ENCODE measurements around the gene TNFRSF13B. TPM values are rescaled to one million over a fixed set of nuclear protein-coding genes. Genes with fewer than 3 reads are reported as not detected.
"Not testable (repeated sequence)": the region's sequence is repeated elsewhere in the genome, so short reads cannot be mapped to it uniquely, and the experiment has no call there.

TNFRSF13B gene
- total RNA-seq, 1 experiment from 2014 or later, result not detected

DNA sequence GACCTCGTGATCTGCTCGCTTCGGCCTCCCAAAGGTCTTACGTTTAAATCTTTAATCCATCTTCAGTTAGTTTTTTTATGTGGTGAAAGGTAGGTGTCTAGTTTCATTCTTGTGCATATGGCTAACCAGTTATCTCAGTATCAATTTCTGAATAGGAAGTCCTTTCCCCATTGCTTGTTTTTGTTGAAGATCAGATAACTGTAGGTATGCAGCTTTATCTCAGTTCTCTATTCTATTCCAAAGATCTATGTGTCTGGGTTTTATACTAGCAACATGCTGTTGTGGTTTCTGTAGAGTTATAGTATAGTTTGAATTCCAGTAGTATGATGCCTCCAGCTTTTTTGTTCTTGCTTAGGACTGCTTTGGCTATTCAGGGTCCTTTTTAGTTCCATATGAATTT is 65.2 kb downstream of the TNFRSF13B start:
- CTCF ChIA-PET, result no interaction called here
- no peaks in the 10 kb centered on the region for H3K79me2 ChIP-seq (ENCODE audit: low read depth)
- intact Hi-C loops (cut with micrococcal nuclease; ENCODE audit: unreplicated experiment), result loop anchor here (2.0 kb wide), 1 partner anchor 46 kb away; no protein-coding TSS in a partner anchor
- peaks cover 24% of the 10 kb centered on the region for H3K4me1 ChIP-seq (replicated peaks; ENCODE audit: insufficient read depth)
- H3K9me3 ChIP-seq (ENCODE audit: insufficient read depth, low read depth), result peaks cover 4% of the 10 kb centered on the region; the same call in 1 of the 2 replicates
- peaks cover 29% of the 10 kb centered on the region for H3F3A ChIP-seq (ENCODE audit: insufficient read depth, low read depth)
- no peak overlapping the region for H2AFZ ChIP-seq
- H4K20me1 ChIP-seq (ENCODE audit: insufficient read depth), result no peaks in the 10 kb centered on the region
- TF ChIP-seq EZH2 (IDR thresholded peaks at IDR 0.05; ENCODE audit: low read depth), result no peak
- TF ChIP-seq, protein P1, sequence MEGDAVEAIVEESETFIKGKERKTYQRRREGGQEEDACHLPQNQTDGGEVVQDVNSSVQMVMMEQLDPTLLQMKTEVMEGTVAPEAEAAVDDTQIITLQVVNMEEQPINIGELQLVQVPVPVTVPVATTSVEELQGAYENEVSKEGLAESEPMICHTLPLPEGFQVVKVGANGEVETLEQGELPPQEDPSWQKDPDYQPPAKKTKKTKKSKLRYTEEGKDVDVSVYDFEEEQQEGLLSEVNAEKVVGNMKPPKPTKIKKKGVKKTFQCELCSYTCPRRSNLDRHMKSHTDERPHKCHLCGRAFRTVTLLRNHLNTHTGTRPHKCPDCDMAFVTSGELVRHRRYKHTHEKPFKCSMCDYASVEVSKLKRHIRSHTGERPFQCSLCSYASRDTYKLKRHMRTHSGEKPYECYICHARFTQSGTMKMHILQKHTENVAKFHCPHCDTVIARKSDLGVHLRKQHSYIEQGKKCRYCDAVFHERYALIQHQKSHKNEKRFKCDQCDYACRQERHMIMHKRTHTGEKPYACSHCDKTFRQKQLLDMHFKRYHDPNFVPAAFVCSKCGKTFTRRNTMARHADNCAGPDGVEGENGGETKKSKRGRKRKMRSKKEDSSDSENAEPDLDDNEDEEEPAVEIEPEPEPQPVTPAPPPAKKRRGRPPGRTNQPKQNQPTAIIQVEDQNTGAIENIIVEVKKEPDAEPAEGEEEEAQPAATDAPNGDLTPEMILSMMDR (conservative IDR thresholded peaks at IDR 0.05), result no peak
- no peaks in the 10 kb centered on the region for H3K36me3 ChIP-seq (ENCODE audit: low read depth)
- DNase-seq, result peak in 1 of 2 experiments; percentile 87
- H3K4me2 ChIP-seq, result peak overlapping the region; percentile 51
- no peak overlapping the region for H3K4me3 ChIP-seq
- BruUV-seq (replicated peaks), result no TSS peak
- no peaks in the 10 kb centered on the region for H3K9me2 ChIP-seq (ENCODE audit: insufficient read depth)
- no peaks in the 10 kb centered on the region for H3K27me3 ChIP-seq (ENCODE audit: insufficient read depth, low read depth)
- POLR2A ChIA-PET (ENCODE audit: unreplicated experiment), result interaction anchor here (0.6 to 0.8 kb wide), 3 partner anchors 18 to 989 kb away, joined by 3 to 12 read pairs (median 7); no protein-coding TSS in a partner anchor
- H3K27ac ChIP-seq, result peak overlapping the region; percentile 68

- no TSS peak for BruUV-seq (replicated peaks)
- no peak overlapping the region for H3K4me3 ChIP-seq
- no peak for TF ChIP-seq EZH2 (IDR thresholded peaks at IDR 0.05; ENCODE audit: low read depth)
- TF ChIP-seq, protein P1 (conservative IDR thresholded peaks at IDR 0.05), result no peak
- intact Hi-C loops (cut with micrococcal nuclease; ENCODE audit: unreplicated experiment), result loop anchor here (2.0 kb wide), 1 partner anchor 45 kb away; no protein-coding TSS in a partner anchor
- H3F3A ChIP-seq (ENCODE audit: insufficient read depth, low read depth), result peaks cover 29% of the 10 kb centered on the region
- POLR2A ChIA-PET (ENCODE audit: unreplicated experiment), result no interaction called here
- peak in 1 of 2 experiments; percentile 90 for DNase-seq
- H3K4me1 ChIP-seq (replicated peaks; ENCODE audit: insufficient read depth), result peaks cover 24% of the 10 kb centered on the region
- no peaks in the 10 kb centered on the region for H3K27me3 ChIP-seq (ENCODE audit: insufficient read depth, low read depth)
- no peak overlapping the region for H2AFZ ChIP-seq
- no peaks in the 10 kb centered on the region for H3K36me3 ChIP-seq (ENCODE audit: low read depth)
- H4K20me1 ChIP-seq (ENCODE audit: insufficient read depth), result no peaks in the 10 kb centered on the region
- peak overlapping the region; percentile 51 for H3K4me2 ChIP-seq
- peak overlapping the region; percentile 68 for H3K27ac ChIP-seq
- H3K9me2 ChIP-seq (ENCODE audit: insufficient read depth), result no peaks in the 10 kb centered on the region
- CTCF ChIA-PET, result no interaction called here
- H3K9me3 ChIP-seq (ENCODE audit: insufficient read depth, low read depth), result peaks cover 4% of the 10 kb centered on the region; the same call in 1 of the 2 replicates
- H3K79me2 ChIP-seq (ENCODE audit: low read depth), result no peaks in the 10 kb centered on the region
Measured at GRCh38 chr17:16905593-16906191, 66.2 kb downstream of the TNFRSF13B start.

DNA sequence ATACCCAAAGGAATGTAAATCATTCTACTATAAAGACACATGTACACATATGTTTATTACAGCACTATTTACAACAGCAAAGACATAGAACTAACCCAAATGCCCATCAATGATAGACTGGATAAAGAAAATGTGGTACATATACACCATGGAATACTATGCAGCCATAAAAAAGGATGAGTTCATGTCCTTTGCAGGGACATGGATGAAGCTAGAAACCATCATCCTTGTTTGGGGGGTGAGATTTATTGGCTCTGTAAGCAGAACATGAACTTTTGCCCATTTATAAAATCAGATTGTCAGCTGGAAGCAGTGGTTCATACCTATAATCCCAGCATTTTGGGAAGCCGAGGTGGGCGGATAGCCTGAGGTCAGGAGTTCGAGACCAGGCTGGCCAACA is 68.8 kb downstream of the TNFRSF13B start:
- H4K20me1 ChIP-seq (ENCODE audit: insufficient read depth); BruUV-seq (replicated peaks); POLR2A ChIA-PET (ENCODE audit: unreplicated experiment); H3K27ac ChIP-seq; H3K27me3 ChIP-seq (ENCODE audit: insufficient read depth, low read depth); DNase-seq; H3K36me3 ChIP-seq (ENCODE audit: low read depth); H3K79me2 ChIP-seq (ENCODE audit: low read depth); H3K9me3 ChIP-seq (ENCODE audit: insufficient read depth, low read depth); H3K9me2 ChIP-seq (ENCODE audit: insufficient read depth); intact Hi-C loops (cut with micrococcal nuclease; ENCODE audit: unreplicated experiment); H2AFZ ChIP-seq; H3K4me2 ChIP-seq; H3K4me3 ChIP-seq: not testable (repeated sequence)
- CTCF ChIA-PET, result interaction anchor here (0.6 kb wide), 1 partner anchor 34 kb away, joined by 3 read pairs; no protein-coding TSS in a partner anchor
- peaks cover 24% of the 10 kb centered on the region for H3K4me1 ChIP-seq (replicated peaks; ENCODE audit: insufficient read depth)
- peaks cover 29% of the 10 kb centered on the region for H3F3A ChIP-seq (ENCODE audit: insufficient read depth, low read depth)
